ENCODE results near the gene PERP. TPM values are rescaled to one million over a fixed set of nuclear protein-coding genes. Genes with fewer than 3 reads are reported as not detected.

The PERP gene
- polyA plus RNA-seq (2012; rRNA removed): 0.02 TPM in 1 of 2 replicates, not detected in the other
- polyA plus RNA-seq (2012; cell fraction: cytosol; rRNA removed): 0.01 TPM in 2 replicates
- polyA plus RNA-seq (2012; cell fraction: nucleus; rRNA removed): not detected in 2 replicates

DNA sequence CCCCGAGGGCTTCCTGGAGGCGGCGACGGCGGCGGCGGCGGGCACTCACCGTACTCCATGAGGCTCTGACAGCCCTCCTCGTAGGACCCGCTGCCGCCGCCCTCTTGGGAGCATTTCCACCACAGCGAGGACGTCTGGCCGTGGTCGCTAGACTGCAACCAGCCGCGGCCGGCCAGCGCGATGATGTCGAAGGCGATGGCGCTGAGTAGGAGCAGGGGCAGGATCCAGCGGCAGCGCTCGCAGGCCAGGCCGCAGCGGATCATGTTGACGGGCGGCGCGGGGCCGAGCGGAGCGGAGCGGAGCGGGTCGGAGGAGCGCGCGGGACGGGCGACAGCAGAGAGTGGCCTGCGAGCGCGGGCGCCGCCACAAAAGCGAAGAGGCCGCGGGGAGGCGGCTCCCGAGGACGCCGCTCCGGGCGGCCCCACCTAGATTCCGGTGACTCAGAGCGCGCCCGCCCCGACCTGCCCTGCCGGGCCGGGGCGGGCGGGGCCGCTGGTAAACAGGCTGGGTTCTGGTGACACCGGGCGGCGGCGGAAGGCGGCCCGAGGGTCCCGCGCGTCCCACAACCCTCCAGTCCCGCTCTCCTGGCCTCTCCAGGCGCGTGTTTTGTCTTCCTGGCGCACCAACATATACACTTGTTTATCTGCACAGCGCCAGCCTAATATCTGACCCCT is at the start of gene PERP:
PERP (minus strand) TSS at position 342 of the 674 bp plus-strand sequence; CDS start at position 263, 79 bp downstream.
- H3K9me3 ChIP-seq: no peaks in the 10 kb centered on the region
- H3K79me2 ChIP-seq (ENCODE audit: insufficient read depth): no peaks in the 10 kb centered on the region
- CTCF ChIA-PET: interaction anchor here (1.1 to 3.9 kb wide), 2 partner anchors 9 to 10 kb away, joined by 4 to 33 read pairs; no protein-coding TSS in a partner anchor
- peak within 1 kb of the TSS; percentile 71; the same call in 1 of the 2 replicates for H3K4me2 ChIP-seq
- POLR2A ChIA-PET: no interaction called here
- H3K4me3 ChIP-seq (ENCODE audit: low read depth in 2 of 2, low read length in 1 of 2): peak within 1 kb of the TSS; percentile 27 to 50
- no peak within 1 kb of the TSS for H3K9ac ChIP-seq
- 4% methylated on average over 9 of the region's 83 CpGs for WGBS (ENCODE audit: low lambda C conversion rate)
- DNase-seq: peak; percentile 42
- TF ChIP-seq RFX5 (IDR thresholded peaks at IDR 0.05; ENCODE audit: low read length) (no peak), RCOR1 (IDR thresholded peaks at IDR 0.05; ENCODE audit: low read length) (no peak)
- H4K20me1 ChIP-seq (ENCODE audit: insufficient read depth): no peaks in the 10 kb centered on the region
- no peaks in the 10 kb centered on the region for H3K4me1 ChIP-seq (ENCODE audit: control insufficient read depth in 1 of 2, insufficient read depth in 2 of 2, low read depth in 1 of 2, low read length in 1 of 2)
- H3K9me2 ChIP-seq: no peaks in the 10 kb centered on the region
- peaks cover 4% of the 10 kb centered on the region for H3F3A ChIP-seq (replicated peaks; ENCODE audit: insufficient read depth)
- H3K27ac ChIP-seq (ENCODE audit: low read depth in 2 of 2, low read length in 1 of 2): no peak within 1 kb of the TSS
- peaks cover 45% of the 10 kb centered on the region for H3K27me3 ChIP-seq (ENCODE audit: insufficient read depth)
- H3K36me3 ChIP-seq (replicated peaks in 1 of 2; ENCODE audit: control insufficient read depth in 1 of 2, insufficient read depth in 2 of 2, low read length in 1 of 2): no peaks in the 10 kb centered on the region
- 0 out of 2 replicates have a peak within 1 kb of the TSS, but pooled peaks have one; percentile 70 for H2AFZ ChIP-seq (ENCODE audit: low read depth)

DNA sequence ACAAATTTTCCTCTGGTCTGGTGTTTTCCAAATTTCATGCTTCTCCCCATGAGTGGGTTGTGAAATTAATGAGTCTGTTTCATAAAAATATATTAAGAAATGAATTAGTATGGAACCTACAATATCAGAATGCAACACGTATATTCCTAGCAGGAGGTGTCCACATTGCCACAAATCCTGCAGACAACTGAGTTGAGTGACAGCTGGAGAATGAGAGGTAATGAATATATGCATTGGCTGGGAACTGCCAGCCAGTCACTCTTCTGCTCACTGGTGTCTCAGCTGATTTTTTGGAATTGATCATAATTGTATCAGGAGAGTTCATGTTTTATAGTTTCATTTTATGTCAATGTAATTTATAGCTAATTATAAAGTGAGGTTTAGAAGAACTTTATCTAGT is 48.2 kb upstream of the PERP start:
- CTCF ChIA-PET: interaction anchor here (0.7 kb wide), 1 partner anchor 40 kb away, joined by 3 read pairs; no protein-coding TSS in a partner anchor
- TF ChIP-seq, protein P1, sequence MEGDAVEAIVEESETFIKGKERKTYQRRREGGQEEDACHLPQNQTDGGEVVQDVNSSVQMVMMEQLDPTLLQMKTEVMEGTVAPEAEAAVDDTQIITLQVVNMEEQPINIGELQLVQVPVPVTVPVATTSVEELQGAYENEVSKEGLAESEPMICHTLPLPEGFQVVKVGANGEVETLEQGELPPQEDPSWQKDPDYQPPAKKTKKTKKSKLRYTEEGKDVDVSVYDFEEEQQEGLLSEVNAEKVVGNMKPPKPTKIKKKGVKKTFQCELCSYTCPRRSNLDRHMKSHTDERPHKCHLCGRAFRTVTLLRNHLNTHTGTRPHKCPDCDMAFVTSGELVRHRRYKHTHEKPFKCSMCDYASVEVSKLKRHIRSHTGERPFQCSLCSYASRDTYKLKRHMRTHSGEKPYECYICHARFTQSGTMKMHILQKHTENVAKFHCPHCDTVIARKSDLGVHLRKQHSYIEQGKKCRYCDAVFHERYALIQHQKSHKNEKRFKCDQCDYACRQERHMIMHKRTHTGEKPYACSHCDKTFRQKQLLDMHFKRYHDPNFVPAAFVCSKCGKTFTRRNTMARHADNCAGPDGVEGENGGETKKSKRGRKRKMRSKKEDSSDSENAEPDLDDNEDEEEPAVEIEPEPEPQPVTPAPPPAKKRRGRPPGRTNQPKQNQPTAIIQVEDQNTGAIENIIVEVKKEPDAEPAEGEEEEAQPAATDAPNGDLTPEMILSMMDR (IDR thresholded peaks at IDR 0.05): no peak
- TF ChIP-seq RCOR1 (IDR thresholded peaks at IDR 0.05; ENCODE audit: low read length): no peak
- TF ChIP-seq RFX5 (IDR thresholded peaks at IDR 0.05; ENCODE audit: low read length): no peak
- H3K27ac ChIP-seq (ENCODE audit: low read depth in 2 of 2, low read length in 1 of 2): no peak overlapping the region
- H3K9me2 ChIP-seq: no peaks in the 10 kb centered on the region
- 0% methylated on average over 1 of the region's 1 CpG for WGBS (ENCODE audit: low lambda C conversion rate)
- H3K9me3 ChIP-seq: no peaks in the 10 kb centered on the region
- no peak overlapping the region for H2AFZ ChIP-seq (ENCODE audit: low read depth)
- no peak overlapping the region for H3K4me2 ChIP-seq
- no peaks in the 10 kb centered on the region for H3F3A ChIP-seq (replicated peaks; ENCODE audit: insufficient read depth)
- no peaks in the 10 kb centered on the region for H4K20me1 ChIP-seq (ENCODE audit: insufficient read depth)
- no peaks in the 10 kb centered on the region for H3K79me2 ChIP-seq (ENCODE audit: insufficient read depth)
- H3K4me1 ChIP-seq (ENCODE audit: control insufficient read depth in 1 of 2, insufficient read depth in 2 of 2, low read depth in 1 of 2, low read length in 1 of 2): no peaks in the 10 kb centered on the region
- H3K36me3 ChIP-seq (replicated peaks in 1 of 2; ENCODE audit: control insufficient read depth in 1 of 2, insufficient read depth in 2 of 2, low read length in 1 of 2): no peaks in the 10 kb centered on the region
- POLR2A ChIA-PET: no interaction called here
- H3K9ac ChIP-seq: no peak overlapping the region
- DNase-seq: no peak
- H3K27me3 ChIP-seq (ENCODE audit: insufficient read depth): peaks cover 2% of the 10 kb centered on the region; the same call in 1 of the 2 replicates
- H3K4me3 ChIP-seq (ENCODE audit: low read depth in 2 of 2, low read length in 1 of 2): no peak overlapping the region

DNA sequence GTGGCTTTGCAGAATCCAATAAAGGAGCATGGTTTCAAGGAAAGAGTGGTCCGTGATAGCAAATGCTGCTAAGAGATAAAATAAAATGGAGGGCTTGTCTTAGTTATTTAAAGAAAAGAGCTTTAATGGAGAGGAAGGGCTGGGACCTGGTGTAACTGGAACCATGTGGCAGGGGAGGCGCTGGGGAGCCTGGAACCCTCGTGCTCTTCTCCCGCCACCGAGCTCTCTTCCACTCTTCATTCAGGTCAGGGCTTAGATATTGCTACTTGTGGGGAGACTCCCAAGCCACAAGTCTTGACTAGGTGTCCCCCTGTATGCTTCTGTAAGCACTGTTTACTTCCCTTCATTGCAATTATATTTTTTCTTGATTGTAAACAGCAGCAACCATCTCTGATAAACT is 39.3 kb upstream of the PERP start:
- TF ChIP-seq, protein P2, sequence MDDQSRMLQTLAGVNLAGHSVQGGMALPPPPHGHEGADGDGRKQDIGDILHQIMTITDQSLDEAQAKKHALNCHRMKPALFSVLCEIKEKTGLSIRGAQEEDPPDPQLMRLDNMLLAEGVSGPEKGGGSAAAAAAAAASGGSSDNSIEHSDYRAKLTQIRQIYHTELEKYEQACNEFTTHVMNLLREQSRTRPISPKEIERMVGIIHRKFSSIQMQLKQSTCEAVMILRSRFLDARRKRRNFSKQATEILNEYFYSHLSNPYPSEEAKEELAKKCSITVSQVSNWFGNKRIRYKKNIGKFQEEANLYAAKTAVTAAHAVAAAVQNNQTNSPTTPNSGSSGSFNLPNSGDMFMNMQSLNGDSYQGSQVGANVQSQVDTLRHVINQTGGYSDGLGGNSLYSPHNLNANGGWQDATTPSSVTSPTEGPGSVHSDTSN (IDR thresholded peaks at IDR 0.05): no peak
- TF ChIP-seq POLR2AphosphoS5 (IDR thresholded peaks at IDR 0.05; ENCODE audit: low read depth, low read length) (no peak), EP300 (IDR thresholded peaks at IDR 0.05; ENCODE audit: borderline replicate concordance in 1 of 2, low read depth in 1 of 2, low read length in 1 of 2) (no peak), MEF2A (IDR thresholded peaks at IDR 0.05; ENCODE audit: borderline replicate concordance, low read depth) (no peak)
- TF ChIP-seq, protein P3, sequence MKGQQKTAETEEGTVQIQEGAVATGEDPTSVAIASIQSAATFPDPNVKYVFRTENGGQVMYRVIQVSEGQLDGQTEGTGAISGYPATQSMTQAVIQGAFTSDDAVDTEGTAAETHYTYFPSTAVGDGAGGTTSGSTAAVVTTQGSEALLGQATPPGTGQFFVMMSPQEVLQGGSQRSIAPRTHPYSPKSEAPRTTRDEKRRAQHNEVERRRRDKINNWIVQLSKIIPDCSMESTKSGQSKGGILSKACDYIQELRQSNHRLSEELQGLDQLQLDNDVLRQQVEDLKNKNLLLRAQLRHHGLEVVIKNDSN (IDR thresholded peaks at IDR 0.05; ENCODE audit: borderline replicate concordance, low read depth): no peak
- Histone ChIP-seq H3K9me2 (no peaks in the 10 kb centered on the region), H3K27ac (ENCODE audit: low read depth in 2 of 2, low read length in 1 of 2) (no peak overlapping the region), H3K79me2 (ENCODE audit: insufficient read depth) (no peaks in the 10 kb centered on the region), H3K9me3 (no peaks in the 10 kb centered on the region), H3K4me3 (ENCODE audit: low read depth in 2 of 2, low read length in 1 of 2) (no peak overlapping the region), H2AFZ (ENCODE audit: low read depth) (no peak overlapping the region), H3K27me3 (ENCODE audit: insufficient read depth) (no peaks in the 10 kb centered on the region), H3F3A (replicated peaks; ENCODE audit: insufficient read depth) (no peaks in the 10 kb centered on the region), H3K9ac (no peak overlapping the region), H3K36me3 (replicated peaks in 1 of 2; ENCODE audit: control insufficient read depth in 1 of 2, insufficient read depth in 2 of 2, low read length in 1 of 2) (no peaks in the 10 kb centered on the region), H4K20me1 (ENCODE audit: insufficient read depth) (no peaks in the 10 kb centered on the region), H3K4me1 (ENCODE audit: control insufficient read depth in 1 of 2, insufficient read depth in 2 of 2, low read depth in 1 of 2, low read length in 1 of 2) (no peaks in the 10 kb centered on the region), H3K4me2 (no peak overlapping the region)
- POLR2A ChIA-PET: no interaction called here
- 7% methylated on average over 5 of the region's 5 CpGs for whole genome bisulfite sequencing (ENCODE audit: low lambda C conversion rate)
- CTCF ChIA-PET: interaction anchor here (1.0 kb wide), 1 partner anchor 258 kb away, joined by 3 read pairs; the partner anchor contains the start of gene HEBP2
- DNase-seq: no peak

Data from SK-N-SH (cell line).